H9 (cell line): Measurements from ENCODE around the gene XAGE2. TPM values are rescaled to one million over a fixed set of nuclear protein-coding genes. Genes with fewer than 3 reads are reported as not detected.

ENCODE experiments used
- DNase-seq: peaks from one replicate; pipeline ENCODE4 v3.0.0-alpha.2; 2017
- H2AFZ ChIP-seq: one replicate; pipeline ENCODE4 v1.6.1; 2013; ENCODE audit warnings: mild to moderate bottlenecking, low read length, control low read depth, moderate library complexity
- H2AK5ac ChIP-seq: 2 replicates; pipeline ENCODE4 v1.6.1; 2013; ENCODE audit warnings: low read length, control low read depth, mixed read lengths; ENCODE audit not compliant: insufficient read length
- H2BK120ac ChIP-seq: one replicate; pipeline ENCODE4 v1.6.1; 2013; ENCODE audit warnings: low read depth, mild to moderate bottlenecking, low read length, control low read depth, inconsistent platforms; ENCODE audit not compliant: poor library complexity, severe bottlenecking
- H2BK12ac ChIP-seq: 2 replicates; pipeline ENCODE4 v1.6.1; 2013; ENCODE audit warnings: low read length, control low read depth, mixed read lengths, low read depth; ENCODE audit not compliant: insufficient read length
- H2BK15ac ChIP-seq: 2 replicates; pipeline ENCODE4 v1.6.1; 2013; ENCODE audit warnings: low read depth, low read length, control low read depth
- H2BK20ac ChIP-seq: one replicate; pipeline ENCODE4 v1.6.1; 2013; ENCODE audit warnings: low read depth, mild to moderate bottlenecking, low read length, control low read depth, inconsistent platforms; ENCODE audit not compliant: poor library complexity, severe bottlenecking
- H2BK5ac ChIP-seq: 2 replicates; pipeline ENCODE4 v1.6.1; 2013; ENCODE audit warnings: low read length, control low read depth, mixed read lengths; ENCODE audit not compliant: insufficient read length
- H3K14ac ChIP-seq: 2 replicates; pipeline ENCODE4 v1.6.1; 2013; ENCODE audit warnings: low read length, control low read depth; ENCODE audit not compliant: insufficient read depth
- H3K18ac ChIP-seq: 2 replicates; pipeline ENCODE4 v1.6.1; 2013; ENCODE audit warnings: low read depth, mild to moderate bottlenecking, mixed read lengths, low read length, control low read depth; ENCODE audit not compliant: insufficient read length
- H3K23ac ChIP-seq: 2 replicates; pipeline ENCODE4 v1.6.1; 2013; ENCODE audit warnings: low read length, control low read depth, mixed read lengths, low read depth; ENCODE audit not compliant: insufficient read length
- H3K23me2 ChIP-seq: 2 replicates; pipeline ENCODE4 v1.6.1; 2013; ENCODE audit warnings: low read depth, mild to moderate bottlenecking, mixed read lengths, low read length, control low read depth; ENCODE audit not compliant: insufficient read length, poor library complexity, severe bottlenecking
- H3K27ac ChIP-seq: 2 replicates; pipeline ENCODE4 v1.5.1; 2013; ENCODE audit warnings: low read length, control low read depth, mixed read lengths, low read depth; ENCODE audit not compliant: insufficient read length
- H3K27me3 ChIP-seq: 2 replicates; pipeline ENCODE4 v1.6.1; 2013; ENCODE audit warnings: low read length, control low read depth, inconsistent platforms; ENCODE audit not compliant: insufficient read depth
- H3K4ac ChIP-seq: 2 replicates; pipeline ENCODE4 v1.6.1; 2013; ENCODE audit warnings: low read depth, mild to moderate bottlenecking, control low read depth, inconsistent platforms, low read length, moderate library complexity
- H3K4me1 ChIP-seq: 2 replicates; pipeline ENCODE4 v1.6.1; 2013; ENCODE audit warnings: low read length, control low read depth, inconsistent platforms; ENCODE audit not compliant: insufficient read depth
- H3K4me2 ChIP-seq: 2 replicates; pipeline ENCODE4 v1.6.1; 2013; ENCODE audit warnings: low read length, control low read depth, mixed read lengths; ENCODE audit not compliant: insufficient read length, insufficient read depth
- H3K56ac ChIP-seq: 2 replicates; pipeline ENCODE4 v1.6.1; 2013; ENCODE audit warnings: low read depth, mild to moderate bottlenecking, mixed read lengths, low read length, control low read depth; ENCODE audit not compliant: insufficient read length
- H3K79me1 ChIP-seq: 2 replicates; pipeline ENCODE4 v1.6.1; 2013; ENCODE audit warnings: low read depth, mild to moderate bottlenecking, moderate library complexity, low read length, control low read depth, inconsistent platforms; ENCODE audit not compliant: insufficient read depth, poor library complexity, severe bottlenecking
- H3K79me2 ChIP-seq: 2 replicates; pipeline ENCODE4 v1.6.1; 2013; ENCODE audit warnings: low read length, control low read depth, inconsistent platforms; ENCODE audit not compliant: insufficient read depth
- H3K9ac ChIP-seq: 2 replicates; pipeline ENCODE4 v1.6.1; 2013; ENCODE audit warnings: low read length, control low read depth, mixed read lengths; ENCODE audit not compliant: insufficient read length; ENCODE audit errors: extremely low read depth
- H3K9me3 ChIP-seq: one replicate; pipeline ENCODE4 v1.6.1; 2013; ENCODE audit warnings: low read depth, low read length, inconsistent platforms; ENCODE audit not compliant: control insufficient read depth
- H3T11ph ChIP-seq: one replicate; pipeline ENCODE4 v1.6.1; 2013; ENCODE audit warnings: mild to moderate bottlenecking, low read length, control low read depth, inconsistent platforms
- H4K20me1 ChIP-seq: one replicate; pipeline ENCODE4 v1.6.1; 2013; ENCODE audit not compliant: control insufficient read depth, insufficient read length, insufficient read depth
- H4K5ac ChIP-seq: 2 replicates; pipeline ENCODE4 v1.6.1; 2013; ENCODE audit warnings: low read depth, mild to moderate bottlenecking, mixed read lengths, low read length, control low read depth; ENCODE audit not compliant: insufficient read length
- H4K8ac ChIP-seq: replicated peaks from 2 replicates; pipeline ENCODE4 v1.6.1; 2013; ENCODE audit warnings: low read length, control low read depth, mixed read lengths, low read depth; ENCODE audit not compliant: insufficient read length
- H4K91ac ChIP-seq: 2 replicates; pipeline ENCODE4 v1.6.1; 2013; ENCODE audit warnings: low read depth, mild to moderate bottlenecking, moderate library complexity, mixed read lengths, low read length, control low read depth; ENCODE audit not compliant: insufficient read length
- H3K27ac Mint-ChIP-seq, 3 experiments: 2 replicates in 2 of 3; 3 replicates in 1 of 3; pipeline ENCODE4 v1.8.0; 2020 to 2021; ENCODE audit warnings: mixed read lengths in 3 of 3, mild to moderate bottlenecking in 1 of 3, moderate library complexity in 1 of 3
- H3K27me3 Mint-ChIP-seq: 2 replicates; pipeline ENCODE4 v1.8.0; 2021; ENCODE audit warnings: low read depth, mild to moderate bottlenecking, moderate library complexity, mixed read lengths
- H3K36me3 Mint-ChIP-seq, 3 experiments: 2 replicates in 2 of 3; 3 replicates in 1 of 3; pipeline ENCODE4 v1.8.0; 2020 to 2021; ENCODE audit warnings: low read depth in 3 of 3, mixed read lengths in 3 of 3; ENCODE audit not compliant: insufficient read depth in 1 of 3
- H3K4me1 Mint-ChIP-seq, 2 experiments: 2 replicates each; pipeline ENCODE4 v1.8.0; 2020; ENCODE audit warnings: mixed read lengths in 2 of 2
- H3K4me3 Mint-ChIP-seq, 2 experiments: 2 replicates in 1 of 2; 3 replicates in 1 of 2; pipeline ENCODE4 v1.8.0; 2020 to 2021; ENCODE audit warnings: mild to moderate bottlenecking in 2 of 2, mixed read lengths in 2 of 2, moderate library complexity in 1 of 2
- H3K9me3 Mint-ChIP-seq, 2 experiments: 2 replicates in 1 of 2; 3 replicates in 1 of 2; pipeline ENCODE4 v1.8.0; 2020; ENCODE audit warnings: mild to moderate bottlenecking in 2 of 2, mixed read lengths in 2 of 2, moderate library complexity in 1 of 2
- WGBS: extraction: QIAGEN DNeasy Blood & Tissue Kit; methylation state at CpG from one replicate; pipeline ENCODE4 v1.1.7; 2013; ENCODE audit warnings: missing lambda C conversion rate, low lambda C conversion rate, mixed read lengths; ENCODE audit not compliant: insufficient read length; ENCODE audit errors: extremely low coverage; 5-methylcytosine and 5-hydroxymethylcytosine counted together
- microRNA-seq: library from miRNA; unstranded; fragments of <30 nt; microRNA quantifications from one replicate; pipeline ENCODE4, GENCODE V29; 2020; ENCODE audit warnings: borderline microRNAs expressed
- total RNA-seq: library from RNA; stranded (reverse); gene quantifications from 2 replicates; pipeline ENCODE4 v1.2.1, GENCODE V29; 2021
- TF ChIP-seq, protein P1 (sequence below): fragments of 200-600 bp; sonication (generic); conservative IDR thresholded peaks from 3 replicates; pipeline ENCODE4 v1.8.0; 2021; ENCODE audit warnings: antibody characterized with exemption, mild to moderate bottlenecking

XAGE2 gene
- total RNA-seq, 1 experiment from 2014 or later: not detected

DNA sequence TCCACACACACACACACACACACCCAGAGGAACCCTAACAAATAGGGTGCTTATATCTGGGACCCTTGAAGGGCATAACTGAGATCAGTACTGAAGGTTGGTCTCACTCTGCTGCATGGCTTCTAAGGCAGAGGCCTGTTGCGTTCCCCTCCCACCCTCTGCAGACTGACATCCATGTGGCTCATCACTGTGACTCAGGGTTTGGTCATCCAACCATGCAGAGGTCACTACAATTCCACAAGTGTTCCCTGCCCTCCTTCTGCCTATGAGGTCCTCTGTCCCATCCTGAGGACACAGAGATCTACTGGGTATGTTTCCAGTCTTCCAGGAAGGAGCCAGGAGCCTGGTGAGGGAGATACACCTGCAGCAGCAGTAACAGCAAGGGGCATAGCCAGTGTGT is 55.8 kb downstream of the XAGE2 start:
- Histone ChIP-seq H3K9ac (no peak overlapping the region), H2BK5ac (no peak overlapping the region)

More for the DNA sequence above, 55.8 kb downstream of the XAGE2 start:
- no peak overlapping the region for H2BK120ac ChIP-seq
- H3K27me3 ChIP-seq: no peaks in the 10 kb centered on the region
- Mint-ChIP-seq H3K27me3 (no peaks in the 10 kb centered on the region; the same call in none of the 2 replicates), H3K9me3 (peaks cover 69 to 76% of the 10 kb centered on the region in 2 experiments), H3K27ac (no peak overlapping the region), H3K4me3 (no peak overlapping the region), H3K36me3 (no peaks in the 10 kb centered on the region; a peak in 2 of 7 replicates), H3K4me1 (no peaks in the 10 kb centered on the region)
- H3K18ac ChIP-seq: no peak overlapping the region
- TF ChIP-seq, protein P1, sequence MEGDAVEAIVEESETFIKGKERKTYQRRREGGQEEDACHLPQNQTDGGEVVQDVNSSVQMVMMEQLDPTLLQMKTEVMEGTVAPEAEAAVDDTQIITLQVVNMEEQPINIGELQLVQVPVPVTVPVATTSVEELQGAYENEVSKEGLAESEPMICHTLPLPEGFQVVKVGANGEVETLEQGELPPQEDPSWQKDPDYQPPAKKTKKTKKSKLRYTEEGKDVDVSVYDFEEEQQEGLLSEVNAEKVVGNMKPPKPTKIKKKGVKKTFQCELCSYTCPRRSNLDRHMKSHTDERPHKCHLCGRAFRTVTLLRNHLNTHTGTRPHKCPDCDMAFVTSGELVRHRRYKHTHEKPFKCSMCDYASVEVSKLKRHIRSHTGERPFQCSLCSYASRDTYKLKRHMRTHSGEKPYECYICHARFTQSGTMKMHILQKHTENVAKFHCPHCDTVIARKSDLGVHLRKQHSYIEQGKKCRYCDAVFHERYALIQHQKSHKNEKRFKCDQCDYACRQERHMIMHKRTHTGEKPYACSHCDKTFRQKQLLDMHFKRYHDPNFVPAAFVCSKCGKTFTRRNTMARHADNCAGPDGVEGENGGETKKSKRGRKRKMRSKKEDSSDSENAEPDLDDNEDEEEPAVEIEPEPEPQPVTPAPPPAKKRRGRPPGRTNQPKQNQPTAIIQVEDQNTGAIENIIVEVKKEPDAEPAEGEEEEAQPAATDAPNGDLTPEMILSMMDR: no peak
- no peak overlapping the region for H3K56ac ChIP-seq
- no peak overlapping the region for H4K5ac ChIP-seq
- no peak for DNase-seq
- no peak overlapping the region for H3K4ac ChIP-seq
- H2BK15ac ChIP-seq: no peak overlapping the region
- H3K23me2 ChIP-seq: no peaks in the 10 kb centered on the region
- no peak overlapping the region for H3K4me2 ChIP-seq
- no peak overlapping the region for H2BK20ac ChIP-seq
- no peak overlapping the region for H2AK5ac ChIP-seq
- H3T11ph ChIP-seq: no peak overlapping the region
- no peak overlapping the region for H3K14ac ChIP-seq
- no peaks in the 10 kb centered on the region for H3K4me1 ChIP-seq
- no peak overlapping the region for H4K91ac ChIP-seq
- peaks cover 21% of the 10 kb centered on the region for H3K9me3 ChIP-seq
- no peak overlapping the region for H3K27ac ChIP-seq
- no peaks in the 10 kb centered on the region for H4K20me1 ChIP-seq
- no peaks in the 10 kb centered on the region for H3K79me1 ChIP-seq
- no peaks in the 10 kb centered on the region for H3K79me2 ChIP-seq
- H2BK12ac ChIP-seq: no peak overlapping the region
- H2AFZ ChIP-seq: no peak overlapping the region
- H3K23ac ChIP-seq: no peak overlapping the region
- no CpG with 5 or more reads among the region's 1 CpG for WGBS
- no peak overlapping the region for H4K8ac ChIP-seq

Small RNAs within 50 kb of the gene (microRNA-seq; reads per million reads assigned to microRNA genes)
- not detected for gene MIR8088

Other genes starting within 250 kb of the XAGE2 start
- gene MAGED4, start 184.1 kb upstream of the XAGE2 start, total RNA-seq: 74.5 and 79.1 TPM in 2 replicates
- gene XAGE1A, start 126.8 kb downstream of the XAGE2 start, total RNA-seq: not detected in 2 replicates
- not detected in 2 replicates for gene XAGE1B, start 148.0 kb downstream of the XAGE2 start, total RNA-seq